ENCODE data around the gene LKAAEAR1.
A peak's percentile ranks its signal among the peaks of the same experiment; 100 is the strongest.

Gene LKAAEAR1

GRCh38 chr20:64072498-64073063, 11.6 kb downstream of the LKAAEAR1 start:
- H3K4me3 ChIP-seq (ENCODE audit: insufficient read depth, low read depth, low read length, poor library complexity, severe bottlenecking) = no peak overlapping the region
- no peak overlapping the region for H3K27ac ChIP-seq (ENCODE audit: insufficient read depth, low read length, poor library complexity, severe bottlenecking)

GRCh38 chr20:64071341-64072332, 12.6 kb downstream of the LKAAEAR1 start:
- peaks cover 45% of the 10 kb centered on the region for H3K36me3 ChIP-seq (ENCODE audit: control insufficient read depth, insufficient read depth, low read length)
- peaks cover 20% of the 10 kb centered on the region for H3K4me1 ChIP-seq (ENCODE audit: control insufficient read depth, insufficient read depth, low read length, poor library complexity, severe bottlenecking)

More at GRCh38 chr20:64072498-64073063, 11.6 kb downstream of the LKAAEAR1 start:
- Histone ChIP-seq H3K4me1 (ENCODE audit: control insufficient read depth, insufficient read depth, low read length, poor library complexity, severe bottlenecking) (peaks cover 19% of the 10 kb centered on the region), H3K9me3 (ENCODE audit: control insufficient read depth, low read length) (no peaks in the 10 kb centered on the region), H3K36me3 (ENCODE audit: control insufficient read depth, insufficient read depth, low read length) (peaks cover 45% of the 10 kb centered on the region), H3K27me3 (replicated peaks; ENCODE audit: control insufficient read depth, insufficient read depth, low read length, poor library complexity, severe bottlenecking) (no peaks in the 10 kb centered on the region)
- DNase-seq = no peak

DNA sequence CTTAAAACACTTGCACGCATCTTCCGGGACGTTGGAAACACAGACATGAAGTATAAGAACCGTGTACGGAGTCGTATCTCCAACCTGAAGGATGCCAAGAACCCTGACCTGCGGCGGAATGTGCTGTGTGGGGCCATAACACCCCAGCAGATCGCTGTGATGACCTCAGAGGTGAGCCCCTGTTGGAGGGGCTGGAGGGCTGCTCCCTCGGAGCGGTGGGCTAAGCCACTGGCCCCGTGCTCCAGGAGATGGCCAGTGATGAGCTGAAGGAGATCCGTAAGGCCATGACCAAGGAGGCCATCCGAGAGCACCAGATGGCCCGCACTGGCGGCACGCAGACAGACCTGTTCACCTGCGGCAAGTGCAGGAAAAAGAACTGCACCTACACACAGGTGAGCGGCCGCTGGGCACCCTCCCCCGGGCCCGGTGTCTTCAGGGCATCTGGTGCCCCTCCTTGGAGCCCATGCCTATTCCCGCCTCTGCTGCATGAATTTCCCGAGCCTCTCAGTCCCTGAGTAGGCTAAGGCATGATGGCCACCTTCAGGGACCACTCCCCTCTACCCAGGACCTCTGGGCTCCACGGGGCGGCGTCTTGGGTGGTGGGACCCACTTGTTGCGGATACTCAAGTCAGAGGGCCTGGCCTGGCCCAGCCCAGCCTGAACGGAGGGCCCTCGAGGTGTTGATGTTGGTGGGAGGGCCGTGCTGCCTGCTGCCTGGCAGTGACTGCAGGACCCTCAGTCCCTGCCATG, 13.8 kb downstream of the LKAAEAR1 start:
- peaks cover 27% of the 10 kb centered on the region for H3K4me1 ChIP-seq (ENCODE audit: control insufficient read depth, insufficient read depth, low read length, poor library complexity, severe bottlenecking)
- no peak overlapping the region for H3K4me3 ChIP-seq (ENCODE audit: insufficient read depth, low read depth, low read length, poor library complexity, severe bottlenecking)
- peaks cover 36% of the 10 kb centered on the region for H3K36me3 ChIP-seq (ENCODE audit: control insufficient read depth, insufficient read depth, low read length)
- no peaks in the 10 kb centered on the region for H3K9me3 ChIP-seq (ENCODE audit: control insufficient read depth, low read length)
- H3K27me3 ChIP-seq (replicated peaks; ENCODE audit: control insufficient read depth, insufficient read depth, low read length, poor library complexity, severe bottlenecking) = no peaks in the 10 kb centered on the region
- no peak overlapping the region for H3K27ac ChIP-seq (ENCODE audit: insufficient read depth, low read length, poor library complexity, severe bottlenecking)
- no peak for DNase-seq

More at GRCh38 chr20:64071341-64072332, 12.6 kb downstream of the LKAAEAR1 start:
- Histone ChIP-seq H3K27ac (ENCODE audit: insufficient read depth, low read length, poor library complexity, severe bottlenecking) (no peak overlapping the region), H3K9me3 (ENCODE audit: control insufficient read depth, low read length) (no peaks in the 10 kb centered on the region), H3K4me3 (ENCODE audit: insufficient read depth, low read depth, low read length, poor library complexity, severe bottlenecking) (no peak overlapping the region), H3K27me3 (replicated peaks; ENCODE audit: control insufficient read depth, insufficient read depth, low read length, poor library complexity, severe bottlenecking) (no peaks in the 10 kb centered on the region)
- no peak for DNase-seq

GRCh38 chr20:64069614-64070243, 14.5 kb downstream of the LKAAEAR1 start:
- Histone ChIP-seq H3K27ac (ENCODE audit: insufficient read depth, low read length, poor library complexity, severe bottlenecking) (no peak overlapping the region), H3K4me1 (ENCODE audit: control insufficient read depth, insufficient read depth, low read length, poor library complexity, severe bottlenecking) (peaks cover 31% of the 10 kb centered on the region), H3K27me3 (replicated peaks; ENCODE audit: control insufficient read depth, insufficient read depth, low read length, poor library complexity, severe bottlenecking) (no peaks in the 10 kb centered on the region), H3K9me3 (ENCODE audit: control insufficient read depth, low read length) (no peaks in the 10 kb centered on the region), H3K4me3 (ENCODE audit: insufficient read depth, low read depth, low read length, poor library complexity, severe bottlenecking) (no peak overlapping the region), H3K36me3 (ENCODE audit: control insufficient read depth, insufficient read depth, low read length) (peaks cover 29% of the 10 kb centered on the region)
- DNase-seq = no peak

DNA sequence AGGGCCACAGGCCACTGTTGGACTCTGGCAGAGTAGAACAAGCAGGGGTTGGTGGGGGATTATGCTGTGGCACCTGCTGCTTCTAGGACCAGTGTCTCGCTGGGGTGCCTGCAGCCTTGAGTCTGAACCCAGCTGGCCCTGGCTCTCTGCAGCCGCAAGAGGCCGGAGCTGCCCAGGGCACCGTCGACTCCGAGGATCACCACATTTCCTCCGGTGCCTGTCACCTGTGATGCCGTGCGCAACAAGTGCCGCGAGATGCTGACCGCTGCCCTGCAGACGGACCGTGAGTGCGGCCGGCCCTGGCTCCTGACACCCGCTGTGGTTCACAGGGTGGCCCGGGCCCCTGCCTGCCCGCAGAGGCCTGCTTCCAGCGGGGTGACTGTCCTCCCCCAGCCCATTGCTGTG, 15.0 kb downstream of the LKAAEAR1 start:
- H3K27me3 ChIP-seq (replicated peaks; ENCODE audit: control insufficient read depth, insufficient read depth, low read length, poor library complexity, severe bottlenecking) = no peaks in the 10 kb centered on the region
- H3K36me3 ChIP-seq (ENCODE audit: control insufficient read depth, insufficient read depth, low read length) = peaks cover 24% of the 10 kb centered on the region
- H3K27ac ChIP-seq (ENCODE audit: insufficient read depth, low read length, poor library complexity, severe bottlenecking) = no peak overlapping the region
- no peaks in the 10 kb centered on the region for H3K9me3 ChIP-seq (ENCODE audit: control insufficient read depth, low read length)
- H3K4me1 ChIP-seq (ENCODE audit: control insufficient read depth, insufficient read depth, low read length, poor library complexity, severe bottlenecking) = peaks cover 36% of the 10 kb centered on the region
- DNase-seq = no peak
- H3K4me3 ChIP-seq (ENCODE audit: insufficient read depth, low read depth, low read length, poor library complexity, severe bottlenecking) = no peak overlapping the region

GRCh38 chr20:64068386-64069208, 15.6 kb downstream of the LKAAEAR1 start:
- Histone ChIP-seq H3K4me3 (ENCODE audit: insufficient read depth, low read depth, low read length, poor library complexity, severe bottlenecking) (no peak overlapping the region), H3K9me3 (ENCODE audit: control insufficient read depth, low read length) (no peaks in the 10 kb centered on the region), H3K4me1 (ENCODE audit: control insufficient read depth, insufficient read depth, low read length, poor library complexity, severe bottlenecking) (peaks cover 43% of the 10 kb centered on the region), H3K36me3 (ENCODE audit: control insufficient read depth, insufficient read depth, low read length) (peaks cover 18% of the 10 kb centered on the region), H3K27me3 (replicated peaks; ENCODE audit: control insufficient read depth, insufficient read depth, low read length, poor library complexity, severe bottlenecking) (no peaks in the 10 kb centered on the region), H3K27ac (ENCODE audit: insufficient read depth, low read length, poor library complexity, severe bottlenecking) (no peak overlapping the region)
- no peak for DNase-seq

- H3K27ac ChIP-seq (ENCODE audit: insufficient read depth, low read length, poor library complexity, severe bottlenecking) = no peak overlapping the region
These were observed 16.4 kb downstream of the LKAAEAR1 start for GRCh38 chr20:64067733-64068307.

DNA sequence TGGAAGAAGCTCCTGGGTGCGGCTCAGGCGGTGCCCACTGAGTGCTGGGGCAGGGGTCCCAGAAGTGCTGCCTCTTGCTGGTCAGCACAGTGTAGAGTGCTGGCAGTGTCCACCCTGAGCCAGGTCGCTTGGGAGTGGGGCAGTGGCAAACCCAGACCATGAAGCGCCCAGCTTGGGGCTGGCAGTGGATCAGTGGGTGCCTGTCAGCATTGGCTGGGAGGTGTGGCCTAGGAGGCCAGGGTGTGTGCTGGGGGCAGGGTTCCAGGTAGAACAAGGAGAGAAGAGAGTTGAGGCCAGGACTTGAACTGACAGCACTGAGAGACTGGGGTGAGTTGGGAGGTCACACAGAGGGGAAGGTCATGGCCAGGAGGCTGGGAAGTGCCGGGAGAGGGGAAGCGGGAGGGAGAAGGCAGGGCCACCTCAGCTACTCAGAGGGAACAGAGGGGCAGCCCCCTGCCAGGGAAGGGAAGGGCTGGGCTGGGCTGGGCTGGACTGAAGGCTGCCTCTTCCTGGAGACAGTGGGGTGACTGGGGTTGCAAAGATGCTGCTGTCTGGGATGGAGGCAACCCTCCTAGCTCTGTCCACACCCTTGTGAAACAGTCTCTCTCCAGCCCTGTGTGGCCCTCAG, 17.1 kb downstream of the LKAAEAR1 start:
- Histone ChIP-seq H3K36me3 (ENCODE audit: control insufficient read depth, insufficient read depth, low read length) (peaks cover 4% of the 10 kb centered on the region), H3K9me3 (ENCODE audit: control insufficient read depth, low read length) (no peaks in the 10 kb centered on the region), H3K4me3 (ENCODE audit: insufficient read depth, low read depth, low read length, poor library complexity, severe bottlenecking) (no peak overlapping the region), H3K4me1 (ENCODE audit: control insufficient read depth, insufficient read depth, low read length, poor library complexity, severe bottlenecking) (peaks cover 51% of the 10 kb centered on the region), H3K27ac (ENCODE audit: insufficient read depth, low read length, poor library complexity, severe bottlenecking) (peak overlapping the region; percentile 3), H3K27me3 (replicated peaks; ENCODE audit: control insufficient read depth, insufficient read depth, low read length, poor library complexity, severe bottlenecking) (no peaks in the 10 kb centered on the region)
- no peak for DNase-seq

More at GRCh38 chr20:64067733-64068307, 16.4 kb downstream of the LKAAEAR1 start:
- H3K4me3 ChIP-seq (ENCODE audit: insufficient read depth, low read depth, low read length, poor library complexity, severe bottlenecking) = no peak overlapping the region
- H3K4me1 ChIP-seq (ENCODE audit: control insufficient read depth, insufficient read depth, low read length, poor library complexity, severe bottlenecking) = peaks cover 48% of the 10 kb centered on the region
- no peak for DNase-seq
- peaks cover 10% of the 10 kb centered on the region for H3K36me3 ChIP-seq (ENCODE audit: control insufficient read depth, insufficient read depth, low read length)
- no peaks in the 10 kb centered on the region for H3K9me3 ChIP-seq (ENCODE audit: control insufficient read depth, low read length)
- no peaks in the 10 kb centered on the region for H3K27me3 ChIP-seq (replicated peaks; ENCODE audit: control insufficient read depth, insufficient read depth, low read length, poor library complexity, severe bottlenecking)

All from effector memory CD4-positive, alpha-beta T cell (primary cell).